HT1080 (cell line): ENCODE results near the gene PRKAG3. TPM values are rescaled to one million over a fixed set of nuclear protein-coding genes. Genes with fewer than 3 reads are reported as not detected.
"Not testable (repeated sequence)": the region's sequence is repeated elsewhere in the genome, so short reads cannot be mapped to it uniquely, and the experiment has no call there.

Experiments
- DNase-seq: peaks from one replicate; pipeline ENCODE4 v3.0.0-alpha.2; 2015; ENCODE audit warnings: low read depth
- total RNA-seq: library from RNA; depleted of rRNA; stranded (reverse); fragments of >200 nt; shearing (Covaris generic); gene quantifications from 2 replicates; pipeline ENCODE4 v1.2.3, GENCODE V29; 2014

Gene PRKAG3
- total RNA-seq, 1 experiment from 2014 or later, result not detected

DNA sequence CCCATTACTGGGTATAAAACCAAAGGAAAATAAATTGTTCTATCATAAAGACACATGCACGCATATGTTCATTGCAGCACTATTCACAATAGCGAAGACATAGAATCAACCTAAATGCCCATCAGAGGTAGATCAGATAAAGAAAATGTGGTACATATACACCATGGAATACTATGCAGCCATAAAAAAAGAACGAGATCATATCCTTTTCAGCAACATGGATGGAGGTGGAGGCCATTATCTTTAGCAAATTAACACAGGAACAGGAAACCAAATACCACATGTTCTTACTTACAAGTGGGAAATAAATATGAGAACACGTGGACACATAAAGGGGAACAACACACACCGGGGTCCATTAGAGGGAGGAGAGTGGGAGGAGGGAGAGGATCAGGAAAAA, 12.7 kb upstream of the PRKAG3 start:
- not testable (repeated sequence) for DNase-seq

DNA sequence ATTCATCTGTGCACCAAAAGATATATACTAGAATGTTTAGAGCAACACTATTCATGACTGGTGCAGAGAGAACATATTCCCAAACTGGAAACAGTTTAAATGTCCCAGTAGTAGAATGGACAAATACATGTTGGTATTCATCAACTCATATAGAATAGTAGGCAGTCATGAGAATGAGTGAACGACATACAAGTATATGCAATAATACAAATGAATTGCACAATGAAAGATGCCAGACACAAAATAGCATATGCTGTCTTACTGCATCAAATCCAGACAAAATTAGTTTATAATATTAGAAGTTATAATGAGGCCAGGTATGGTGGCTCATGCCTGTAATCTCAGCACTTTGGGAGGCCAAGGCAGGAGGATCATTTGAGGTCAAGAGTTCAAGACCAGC, 8.3 kb upstream of the PRKAG3 start:
- no peak for DNase-seq

DNA sequence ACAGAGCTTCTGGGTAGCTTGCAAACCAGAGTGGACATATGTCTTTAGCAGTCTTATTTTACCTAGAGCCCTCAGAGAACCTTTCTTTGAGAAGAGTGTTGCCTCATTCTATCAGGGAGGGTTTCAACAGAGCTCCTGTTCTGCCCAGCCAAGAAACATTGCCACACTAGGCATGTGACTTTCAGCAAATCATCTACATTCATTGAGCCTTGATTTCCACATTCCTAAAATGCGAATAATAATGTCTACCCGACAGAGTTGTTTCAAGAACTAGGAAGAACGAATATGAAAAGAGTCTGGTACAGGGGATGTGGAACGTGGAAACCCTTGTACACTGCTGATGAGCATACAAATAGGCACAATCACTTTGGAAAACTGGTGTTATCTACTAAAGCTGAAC, 7.8 kb upstream of the PRKAG3 start:
- DNase-seq, result no peak

GRCh38 chr2:218837495-218837894, 5.9 kb upstream of the PRKAG3 start:
- DNase-seq, result no peak

DNA sequence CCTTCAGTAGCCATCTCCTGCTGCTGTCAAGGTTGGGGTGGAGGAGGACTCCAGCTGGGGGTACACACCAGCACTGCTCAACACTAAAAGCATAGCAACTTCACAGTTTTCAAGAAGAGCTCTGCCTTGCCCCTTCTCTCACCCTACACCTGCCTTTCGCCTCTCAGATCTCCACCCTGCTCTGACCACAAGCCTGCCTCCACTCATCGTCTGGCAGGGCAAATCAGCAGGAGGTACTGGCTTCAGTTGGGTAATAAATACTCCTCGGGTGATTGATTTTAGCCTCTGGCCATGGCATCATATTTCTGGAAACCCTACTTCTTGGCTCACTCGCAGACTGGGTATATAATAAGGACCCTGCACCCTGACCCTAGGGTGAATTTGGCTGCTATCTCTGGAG, 3.1 kb upstream of the PRKAG3 start:
- no peak for DNase-seq

DNA sequence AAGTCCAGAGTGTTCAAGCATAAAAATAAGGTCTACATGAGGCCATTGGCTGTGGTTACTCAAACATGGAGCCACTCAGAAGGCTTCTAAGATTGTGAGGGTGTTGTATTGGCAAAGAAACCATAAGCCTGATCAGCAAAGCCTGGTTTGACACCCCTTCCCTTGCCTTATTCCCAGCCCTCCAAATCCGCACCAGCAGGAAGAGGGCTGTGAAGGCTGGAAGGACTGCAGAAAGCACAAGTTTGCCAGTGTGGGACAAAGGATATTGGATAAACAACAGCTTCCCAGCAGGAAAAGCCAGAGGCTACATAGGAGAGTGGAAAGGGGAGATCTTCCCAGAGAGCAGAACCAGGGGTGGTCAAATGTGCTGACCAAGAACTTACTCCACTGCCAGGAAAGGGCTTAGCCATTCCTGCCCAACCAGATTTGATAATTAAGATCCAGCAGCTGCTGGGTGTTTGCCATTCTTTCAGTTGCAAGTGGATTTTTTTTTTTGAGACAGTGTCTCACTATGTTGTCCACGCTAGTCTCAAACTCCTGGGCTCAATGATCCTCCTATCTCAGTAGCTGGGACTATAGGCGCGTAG, 1.5 kb upstream of the PRKAG3 start:
- DNase-seq, result peak; percentile 20

DNA sequence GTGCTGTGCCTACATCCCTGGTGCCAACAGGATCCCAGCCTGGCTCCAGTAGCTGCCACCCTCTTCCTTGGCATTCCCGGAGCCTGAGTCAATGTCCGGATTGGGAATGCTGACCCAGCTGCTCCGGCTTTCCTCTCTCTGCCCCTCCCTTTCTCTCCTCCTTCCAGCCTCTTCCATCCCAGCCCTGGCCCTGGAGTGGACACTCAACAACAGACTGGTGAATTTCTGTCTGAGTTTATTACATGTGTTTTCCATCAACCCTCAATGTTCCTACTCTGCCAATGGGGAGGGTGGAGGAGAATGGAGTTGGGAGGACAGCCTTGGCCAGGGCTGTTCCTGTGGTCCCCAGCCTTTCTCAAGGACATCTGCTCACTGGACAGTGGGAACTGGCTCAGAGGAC, 917 bp upstream of the PRKAG3 start:
- peak; percentile 88 for DNase-seq

GRCh38 chr2:218832081-218832480, 478 bp upstream of the PRKAG3 start:
- DNase-seq, result no peak

- DNase-seq, result no peak
These were observed 887 bp downstream of the PRKAG3 start for GRCh38 chr2:218830526-218831306.

DNA sequence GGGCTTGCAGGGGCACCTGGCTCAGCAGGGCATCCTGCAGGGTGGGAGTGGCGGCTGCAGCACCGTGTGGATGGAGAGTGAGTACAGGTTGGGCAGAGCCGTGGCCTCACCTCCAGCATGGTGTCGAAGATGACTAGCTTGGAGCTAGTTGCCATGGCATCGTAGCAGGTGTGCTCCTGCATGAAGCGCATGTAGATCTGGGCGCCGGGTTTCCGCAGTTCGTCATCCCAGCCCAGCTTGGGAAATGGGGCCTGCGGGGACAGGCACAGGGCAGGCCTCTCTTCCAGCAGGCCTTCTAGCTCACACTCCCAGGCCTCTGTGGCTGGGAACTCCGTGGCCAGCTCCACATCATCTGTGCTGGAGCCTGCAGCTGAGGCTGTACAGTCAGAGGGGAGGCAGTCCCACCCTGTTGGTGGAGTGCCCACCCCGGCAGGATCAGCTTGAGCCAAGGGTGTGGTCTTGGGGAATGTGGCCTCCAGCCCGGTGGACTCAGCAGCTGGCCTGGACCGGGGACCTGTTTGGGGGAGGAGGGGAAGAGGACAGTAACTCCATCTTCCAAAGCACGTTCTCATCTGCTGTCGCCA, 1.6 kb downstream of the PRKAG3 start:
- DNase-seq, result no peak

DNA sequence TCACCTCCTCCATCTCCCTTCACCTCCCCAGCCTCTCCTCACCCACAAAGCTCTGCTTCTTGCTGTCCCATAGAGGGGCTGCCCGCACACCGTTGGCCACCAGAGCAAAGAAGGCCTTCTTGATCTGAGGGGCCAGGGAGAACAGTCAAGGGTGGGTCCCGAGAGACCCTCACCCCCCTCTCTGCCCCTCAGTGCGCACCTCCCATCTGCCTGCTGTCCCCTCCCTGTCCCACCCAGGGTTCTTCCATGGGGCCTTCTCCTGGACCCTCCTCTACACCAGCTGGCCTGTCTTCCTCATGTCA, 3.2 kb downstream of the PRKAG3 start:
- no peak for DNase-seq

DNA sequence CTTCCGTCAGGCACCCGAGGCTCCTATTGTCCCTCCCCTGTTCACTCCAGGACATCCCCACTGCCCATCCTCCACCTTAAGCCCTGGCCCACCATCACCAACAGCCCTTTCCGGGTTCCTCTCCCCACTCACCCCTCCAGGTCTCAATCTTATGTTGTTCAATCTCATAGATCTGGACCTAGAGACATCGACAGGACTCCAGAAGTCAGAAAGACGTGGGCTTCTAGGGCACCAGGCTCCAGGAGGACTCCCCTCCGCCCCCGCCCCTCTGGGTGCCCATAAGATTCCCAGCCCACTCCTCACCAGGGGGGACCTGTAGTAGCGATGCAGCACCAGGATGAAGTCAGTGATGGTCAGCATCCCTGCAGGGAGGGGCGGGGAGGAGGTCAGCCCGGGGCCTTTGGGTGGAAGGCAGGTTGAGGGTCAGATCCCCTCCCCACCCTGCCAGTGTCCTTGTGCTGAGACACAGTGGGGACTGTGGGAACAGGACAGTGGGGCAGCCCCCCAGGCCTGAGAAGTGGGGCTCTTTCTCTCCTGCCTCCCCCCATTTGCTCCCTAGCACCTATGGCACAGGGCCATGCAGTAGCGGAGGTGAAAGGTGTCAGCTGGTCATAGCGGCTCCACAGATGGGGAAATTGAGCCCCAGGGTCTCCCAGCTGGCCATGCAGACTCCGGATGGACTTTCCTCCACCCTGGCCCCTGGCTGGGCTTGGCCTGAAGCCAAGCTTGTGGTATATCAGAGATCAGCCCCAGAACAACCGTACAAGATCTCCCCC, 3.7 kb downstream of the PRKAG3 start:
- no peak for DNase-seq

DNA sequence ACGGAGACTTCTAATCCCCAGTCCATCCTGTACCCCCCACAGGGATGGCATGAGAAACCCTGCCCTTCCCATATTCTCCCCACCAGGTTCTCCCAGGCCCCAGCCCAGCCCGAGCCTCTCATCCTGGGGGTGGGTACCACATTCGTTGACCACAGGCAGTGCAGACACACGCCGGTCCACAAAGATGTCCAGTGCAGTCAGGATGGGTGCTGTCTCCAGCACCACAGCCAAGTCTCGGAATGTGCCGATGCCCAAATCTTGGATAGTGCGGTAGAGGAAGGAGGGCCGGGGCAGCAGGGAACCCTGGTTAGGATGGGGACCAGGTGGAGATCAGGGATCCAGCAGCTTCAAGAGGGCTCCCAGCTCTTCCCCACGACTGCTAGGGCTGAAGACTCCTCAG, 4.8 kb downstream of the PRKAG3 start:
- no peak for DNase-seq

DNA sequence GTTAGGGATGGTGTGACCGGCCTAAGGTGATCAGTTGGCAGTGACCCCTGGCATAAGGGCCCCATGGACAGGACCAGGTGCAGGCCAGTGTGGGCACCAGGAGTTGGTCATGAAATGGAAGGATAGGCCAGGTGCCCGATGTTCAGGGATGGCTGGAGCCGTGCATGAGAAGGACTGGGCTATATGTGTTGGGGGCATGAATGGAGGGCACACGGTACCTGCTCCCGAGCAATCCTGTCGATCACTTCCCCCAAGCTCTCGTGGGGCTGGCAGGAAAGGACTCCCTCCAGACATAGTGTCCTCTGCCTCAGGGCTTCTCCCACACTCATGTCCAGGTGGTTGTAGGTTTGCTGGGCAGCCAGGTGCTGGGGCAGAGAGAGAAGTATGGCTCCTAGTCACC, 7.6 kb downstream of the PRKAG3 start:
- DNase-seq, result no peak

- no peak for DNase-seq
These were observed 8.3 kb downstream of the PRKAG3 start for GRCh38 chr2:218823196-218823855.

GRCh38 chr2:218822622-218823021, 9.0 kb downstream of the PRKAG3 start:
- DNase-seq, result no peak

DNA sequence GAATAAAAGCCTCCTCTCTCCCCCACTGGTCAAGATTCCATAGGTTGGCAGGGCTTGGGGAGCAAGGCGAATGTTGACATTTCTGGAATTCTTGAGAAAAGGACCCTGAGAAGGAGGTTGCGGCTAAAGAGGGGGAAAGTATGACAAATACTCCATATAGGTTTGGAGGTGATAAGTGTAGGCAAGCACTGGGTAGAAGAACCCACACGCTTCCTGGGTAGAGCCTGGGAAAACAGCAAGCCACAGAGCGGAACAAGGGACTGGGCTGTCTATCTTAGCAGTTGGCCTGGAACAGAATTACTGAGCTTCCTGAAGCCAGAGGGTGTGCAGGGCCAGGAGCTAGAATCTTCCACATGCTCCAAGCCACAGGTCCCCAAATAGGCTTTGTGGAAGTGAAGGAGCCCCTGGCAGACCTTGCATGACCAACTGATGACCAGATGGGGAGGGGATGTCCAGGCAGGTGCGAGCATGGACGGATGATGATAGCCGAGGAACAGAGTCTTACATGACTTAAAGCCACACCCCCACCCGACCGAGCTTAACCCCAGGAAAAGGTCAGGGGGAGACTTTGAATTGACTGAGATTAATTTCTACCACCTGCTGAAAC, 9.9 kb downstream of the PRKAG3 start:
- no peak for DNase-seq

- no peak for DNase-seq
These were observed 10.7 kb downstream of the PRKAG3 start for GRCh38 chr2:218820746-218821369.

GRCh38 chr2:218819093-218819492, 12.5 kb downstream of the PRKAG3 start:
- DNase-seq, result no peak

GRCh38 chr2:218816561-218817011, 15.0 kb downstream of the PRKAG3 start:
- DNase-seq, result no peak

GRCh38 chr2:218815649-218816048, 16.0 kb downstream of the PRKAG3 start:
- no peak for DNase-seq
